GM21717 (cell line): ENCODE data around the gene EDNRB.

Experiments used
- ATAC-seq: cut with Tn5 transposase; IDR thresholded peaks from one replicate; pipeline ENCODE4 v1.9.1; 2021; ENCODE audit warnings: mild to moderate bottlenecking, moderate library complexity; ENCODE audit not compliant: unreplicated experiment

EDNRB gene

GRCh38 chr13:77846173-77846572 is 72.5 kb downstream of the EDNRB start:
- ATAC-seq: no peak
